Effector CD8-positive, alpha-beta T cell (primary cell): ENCODE results near the gene NPPC.
"Not testable (repeated sequence)": the region's sequence is repeated elsewhere in the genome, so short reads cannot be mapped to it uniquely, and the experiment has no call there.

Experiments
- DNase-seq: peaks from one replicate; lab custom pipeline; 2025; lab: John Stamatoyannopoulos, UW

NPPC gene

DNA sequence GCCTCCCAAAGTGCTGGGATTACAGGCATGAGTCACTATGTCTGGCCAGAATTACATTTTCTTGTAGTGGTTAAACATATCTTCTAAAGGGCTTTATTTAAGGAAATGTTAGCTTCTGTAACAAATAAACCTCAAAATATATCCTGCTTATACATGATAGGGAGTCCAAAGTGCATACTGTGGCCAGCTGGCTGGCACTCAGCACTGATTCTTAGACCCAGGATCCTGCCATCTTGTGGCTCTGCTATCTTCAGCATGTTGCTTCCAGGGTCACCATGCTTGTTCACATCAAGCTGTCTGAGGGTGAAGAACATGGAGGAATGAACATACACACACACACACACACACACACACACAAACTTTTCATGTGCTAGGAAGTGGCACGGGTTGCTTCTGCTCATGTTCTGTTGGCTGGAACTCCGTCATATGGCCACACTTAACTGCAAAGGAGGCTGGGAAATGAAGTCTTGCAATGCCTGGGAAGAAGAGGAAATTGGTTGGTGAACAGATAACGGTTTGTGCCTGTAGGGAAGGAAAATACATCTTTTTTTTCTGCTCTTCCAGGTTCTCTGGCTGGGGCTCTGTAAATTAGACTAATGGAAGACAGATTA is 40.0 kb downstream of the NPPC start:
- DNase-seq: no peak

DNA sequence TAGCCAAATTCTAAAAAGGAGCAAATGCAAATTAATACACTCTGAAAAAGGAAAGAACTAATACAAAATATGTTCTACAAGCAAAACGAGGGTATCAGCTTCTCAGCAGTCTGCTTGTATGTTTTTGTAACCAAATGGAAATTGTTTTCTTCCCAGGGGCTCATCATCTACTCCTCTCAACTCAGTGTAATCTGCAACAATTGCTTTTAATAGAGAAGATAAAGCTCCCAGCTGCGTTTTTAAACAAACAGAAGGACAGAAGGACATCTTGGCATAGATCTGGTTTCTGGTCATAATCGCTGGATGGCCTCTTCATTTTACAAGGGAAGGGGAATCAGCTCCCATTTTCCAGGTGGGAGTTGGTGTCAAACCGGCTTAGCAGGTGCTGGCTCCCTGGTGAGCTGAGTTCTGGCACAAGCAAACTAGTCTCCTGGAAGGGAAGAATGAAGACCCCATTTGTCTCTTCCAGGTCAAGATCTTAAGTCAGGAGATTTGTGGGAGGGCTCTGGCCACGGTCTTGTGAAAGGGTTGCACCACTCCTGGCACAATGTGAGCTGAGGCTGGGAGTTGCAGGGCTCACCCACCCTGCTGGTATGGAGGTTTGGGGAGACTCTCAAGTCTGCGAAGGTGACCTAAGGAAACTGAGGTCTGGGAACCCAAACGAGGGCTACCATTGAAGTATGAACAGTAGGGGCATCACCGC is 41.6 kb downstream of the NPPC start:
- DNase-seq: no peak

DNA sequence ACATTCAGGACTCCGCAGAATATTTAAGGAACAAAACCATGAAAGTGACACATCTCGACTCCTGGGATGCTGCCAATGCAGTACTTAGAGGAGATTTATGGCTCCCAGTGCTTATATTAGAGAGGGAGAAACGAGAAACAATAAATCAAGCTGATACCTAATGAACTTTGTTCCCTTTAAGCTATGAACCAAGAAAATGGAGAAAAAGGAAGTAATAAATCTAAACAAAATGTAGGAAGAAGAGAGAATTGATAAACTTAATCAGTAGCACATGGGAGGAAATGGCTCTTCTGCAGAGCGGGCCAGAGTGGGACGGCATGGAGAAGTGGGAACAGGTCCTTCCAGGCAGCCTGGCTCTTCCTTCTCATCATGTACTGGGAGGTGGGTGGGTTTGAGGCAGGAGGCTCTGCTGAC is 42.7 kb downstream of the NPPC start:
- DNase-seq: no peak

DNA sequence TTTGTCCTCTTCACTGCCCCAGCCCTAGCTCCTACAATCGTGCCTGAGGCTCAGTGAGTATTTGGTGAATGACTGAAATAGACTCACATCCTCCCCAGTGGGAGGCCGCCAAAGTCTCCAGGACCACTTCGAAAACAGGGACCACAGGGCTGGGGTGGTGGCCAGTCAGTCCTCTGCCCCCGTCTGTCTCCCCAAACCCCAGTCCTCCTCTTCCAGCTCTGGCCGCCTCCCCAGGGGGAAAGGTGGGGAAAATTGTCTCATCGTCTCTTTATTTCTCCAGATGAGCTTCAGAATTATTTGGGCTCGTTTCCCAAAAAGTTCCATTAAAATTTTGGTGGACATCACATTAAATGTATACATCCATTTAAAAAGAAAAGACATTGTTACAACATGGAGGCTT is 43.5 kb downstream of the NPPC start:
- no peak for DNase-seq

DNA sequence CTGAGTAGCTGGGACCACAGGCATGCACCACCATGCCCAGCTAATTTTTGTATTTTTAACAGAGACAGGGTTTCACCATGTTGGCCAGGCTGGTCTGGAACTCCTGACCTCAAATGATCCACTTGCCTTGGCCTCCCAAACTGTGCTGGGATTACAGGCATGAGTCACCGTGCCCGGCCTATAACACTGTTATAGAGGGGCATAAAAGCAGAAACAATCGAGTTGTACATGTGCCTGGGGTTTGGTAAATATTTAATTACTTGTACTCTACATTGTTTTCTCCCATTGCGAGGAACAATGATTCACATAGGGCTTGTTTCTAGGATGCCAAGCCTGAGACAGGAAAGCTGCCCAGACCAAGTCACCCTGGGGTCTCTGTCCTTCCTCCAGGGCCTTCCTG is 45.8 kb downstream of the NPPC start:
- DNase-seq: not testable (repeated sequence)

DNA sequence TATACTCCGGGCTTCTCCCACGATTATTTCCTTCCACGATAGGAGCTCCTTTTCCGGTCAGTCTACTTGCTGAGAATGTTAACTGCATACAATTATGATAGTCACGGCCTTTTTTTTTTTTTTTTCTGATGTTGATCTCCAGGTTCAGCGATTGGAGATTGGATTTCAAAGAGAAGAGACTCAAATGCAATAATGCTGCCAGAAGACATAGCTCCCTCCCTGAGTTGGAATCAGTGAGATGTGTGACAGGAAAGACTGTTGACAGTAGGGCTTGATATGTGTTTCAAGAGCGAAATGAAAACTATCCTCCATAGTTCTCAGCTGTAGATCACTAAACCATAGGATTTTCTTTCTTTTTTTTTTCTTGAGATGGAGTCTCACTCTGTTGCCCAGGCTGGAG is 47.0 kb downstream of the NPPC start:
- DNase-seq: no peak

DNA sequence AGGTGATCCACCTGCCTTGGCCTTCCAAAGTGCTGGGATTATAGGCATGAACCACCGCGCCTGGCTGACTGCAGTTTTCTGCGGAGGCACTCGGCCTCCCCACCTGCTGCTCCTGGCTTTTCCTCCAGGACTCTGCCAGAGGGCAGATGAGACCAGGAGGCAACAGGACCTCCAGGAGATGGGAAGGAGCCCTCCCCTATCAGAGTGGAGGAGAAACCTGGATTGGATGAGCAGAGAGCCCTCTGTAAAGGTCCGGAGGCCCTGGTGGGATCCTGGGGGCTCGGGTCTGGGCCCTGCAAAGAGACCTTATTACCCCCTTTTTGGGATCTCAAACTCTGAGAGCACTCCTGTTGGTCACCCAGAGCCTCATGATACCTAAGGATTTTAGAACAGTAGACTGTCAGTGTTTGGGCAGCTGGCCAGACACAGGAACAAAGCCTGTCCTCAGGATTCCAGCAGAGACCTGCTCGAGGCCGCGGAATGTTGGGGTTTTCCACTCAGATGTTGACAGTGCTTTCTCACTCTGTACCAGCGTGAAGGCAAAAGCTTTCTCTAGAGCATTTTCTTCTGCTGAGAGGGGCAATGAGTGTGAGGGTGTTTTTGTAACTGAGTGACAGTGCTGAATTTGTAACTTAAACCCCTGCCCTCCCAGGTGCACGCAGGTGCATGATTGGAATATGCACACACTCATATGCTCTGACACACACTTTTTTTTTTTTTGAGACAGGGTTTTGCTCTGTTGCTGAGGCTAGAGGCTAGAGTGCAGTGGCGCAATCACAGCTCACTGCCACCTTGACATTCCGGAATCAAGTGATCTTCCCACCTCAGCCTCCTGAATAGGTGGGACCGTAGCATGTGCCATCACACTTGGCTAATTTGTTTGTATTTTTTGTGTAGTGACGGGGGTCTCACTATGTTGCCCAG is 48.4 kb downstream of the NPPC start:
- DNase-seq: no peak

DNA sequence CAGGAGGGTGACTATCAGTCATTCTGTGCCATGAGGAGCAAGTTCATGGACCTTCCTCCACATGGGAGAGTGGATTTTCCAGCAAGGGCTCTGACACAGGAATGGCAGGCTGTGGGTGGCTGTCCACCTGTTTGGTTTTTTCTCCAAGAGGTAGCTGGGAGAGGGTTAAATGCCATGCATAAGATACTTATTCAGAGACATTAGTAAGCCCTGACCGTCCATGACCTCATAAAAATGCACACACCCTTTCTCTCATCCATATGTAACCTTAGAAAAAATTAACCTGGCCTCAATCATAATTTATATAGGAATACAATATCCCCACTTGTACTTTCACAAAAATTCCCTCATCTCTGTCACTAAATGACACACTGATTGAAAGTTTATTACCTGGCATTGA is 51.3 kb downstream of the NPPC start:
- DNase-seq: no peak
